CD4-positive, alpha-beta T cell treated with Interleukin-17A for 1 hour (primary cell): Measurements from ENCODE around the gene TRIM23.

Experiments used
- DNase-seq: peaks from one replicate; pipeline ENCODE4 v3.0.0-alpha.2; 2020

Gene TRIM23

DNA sequence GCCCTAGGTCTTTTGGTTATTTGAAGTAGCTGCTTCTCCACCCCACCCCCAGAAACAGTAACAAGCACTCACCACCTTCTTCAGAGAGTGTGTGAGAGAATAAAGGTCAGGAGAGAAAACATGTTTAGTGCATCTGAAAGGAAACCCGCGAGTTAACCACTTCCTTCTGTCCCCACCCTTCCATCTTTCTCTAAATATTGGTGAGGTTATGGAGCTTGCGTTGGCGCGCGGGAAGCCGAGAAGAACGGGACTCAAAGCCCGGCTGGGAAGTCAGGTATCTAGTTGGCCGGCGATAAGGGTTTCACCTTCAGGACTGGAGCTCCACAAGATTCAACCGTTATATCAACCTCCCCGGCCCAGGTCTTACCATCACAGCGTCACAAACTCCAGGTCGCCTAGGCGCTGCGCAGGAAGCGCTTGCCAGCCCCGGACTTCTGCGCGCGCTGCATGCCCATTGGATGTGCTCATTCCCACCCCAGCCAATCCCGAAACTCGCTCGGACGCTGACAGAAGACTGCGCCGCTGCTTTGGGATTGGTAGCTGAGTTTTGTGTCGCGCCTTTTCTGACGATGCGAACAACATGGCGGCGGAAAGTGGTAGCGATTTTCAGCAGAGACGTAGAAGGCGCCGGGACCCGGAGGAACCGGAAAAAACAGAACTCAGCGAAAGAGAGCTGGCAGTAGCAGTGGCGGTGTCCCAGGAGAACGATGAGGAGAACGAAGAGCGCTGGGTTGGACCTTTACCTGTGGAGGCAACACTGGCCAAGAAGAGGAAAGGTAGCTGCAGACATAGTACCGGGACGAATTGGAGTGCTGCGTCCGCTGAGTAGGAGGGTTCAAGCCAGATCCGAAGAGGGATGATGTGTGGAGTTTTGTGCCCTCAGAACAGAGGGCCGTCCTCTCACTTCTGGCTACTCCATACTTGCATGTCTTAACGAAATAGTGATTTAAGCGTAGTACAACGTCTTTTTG, 61.1 kb downstream of the TRIM23 start, which contains the start of the genes CENPK and PPWD1:
CENPK (minus strand) TSS at position 438 of the 971 bp plus-strand sequence. CDS start 8,261 bp downstream, outside the sequence.
PPWD1 (plus strand) TSS at position 566 of the 971 bp plus-strand sequence; CDS start at position 581, 15 bp downstream.
- DNase-seq = peak; percentile 97

GRCh38 chr5:65556718-65557117, 67.4 kb downstream of the TRIM23 start:
- DNase-seq = no peak

DNA sequence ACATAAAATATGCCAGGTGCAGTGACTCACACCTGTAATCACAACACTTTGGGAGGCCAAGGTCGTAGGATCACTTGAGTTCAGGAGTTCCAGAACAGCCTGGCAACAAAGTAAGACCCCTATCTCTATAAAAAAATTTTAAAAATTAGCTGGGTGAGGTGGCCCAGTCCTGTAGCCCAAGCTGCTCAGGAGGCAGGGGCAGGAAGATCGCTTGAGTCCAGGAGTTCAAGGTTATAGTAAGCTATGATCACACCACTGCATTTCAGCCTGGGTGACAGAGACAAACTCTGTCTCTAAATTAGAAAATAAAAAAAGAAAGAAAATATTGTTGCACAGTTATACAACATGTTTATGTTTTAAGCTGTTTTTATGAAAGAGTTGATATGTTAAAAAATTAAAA, 68.0 kb downstream of the TRIM23 start:
- no peak for DNase-seq

GRCh38 chr5:65555287-65555686, 68.8 kb downstream of the TRIM23 start:
- no peak for DNase-seq

- DNase-seq = no peak
Observed at GRCh38 chr5:65553941-65554340, 70.2 kb downstream of the TRIM23 start.

DNA sequence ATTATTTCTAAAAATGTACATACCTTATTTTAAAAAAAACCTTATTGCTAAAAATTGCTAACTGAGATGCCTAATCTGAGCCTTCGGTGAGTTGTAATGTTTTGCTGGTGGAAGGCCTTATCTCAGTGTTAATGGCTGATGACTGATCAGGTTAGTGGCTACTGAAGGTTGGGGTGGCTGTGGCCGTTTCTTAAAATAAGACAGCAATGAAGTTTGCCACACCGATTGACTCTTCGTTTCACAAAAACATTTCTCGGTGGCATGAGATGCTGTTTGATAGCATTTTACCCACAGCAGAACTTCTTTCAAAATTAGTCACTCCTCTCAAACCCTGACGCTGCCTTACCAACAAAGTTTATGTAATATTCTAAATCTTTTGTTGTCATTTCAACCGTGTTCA, 75.9 kb downstream of the TRIM23 start:
- no peak for DNase-seq

DNA sequence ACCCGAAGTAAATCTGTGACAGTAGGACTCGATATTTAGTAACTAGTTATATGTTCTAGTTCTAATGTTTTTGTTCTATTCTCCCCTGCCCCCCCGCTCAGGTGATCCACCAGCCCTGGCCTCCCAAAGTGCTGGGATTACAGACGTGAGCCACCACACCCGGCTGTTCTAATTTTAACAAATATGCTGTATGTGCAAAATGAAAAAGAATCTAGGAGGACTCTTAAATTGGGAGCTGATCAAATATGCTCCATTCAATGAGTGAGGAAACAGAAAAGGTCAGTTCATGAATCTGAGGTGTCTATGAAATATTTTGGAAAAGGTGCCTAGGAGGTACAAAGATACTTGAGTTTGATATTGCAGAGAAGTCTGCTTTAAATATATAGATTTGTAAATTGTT, 78.0 kb downstream of the TRIM23 start:
- no peak for DNase-seq

DNA sequence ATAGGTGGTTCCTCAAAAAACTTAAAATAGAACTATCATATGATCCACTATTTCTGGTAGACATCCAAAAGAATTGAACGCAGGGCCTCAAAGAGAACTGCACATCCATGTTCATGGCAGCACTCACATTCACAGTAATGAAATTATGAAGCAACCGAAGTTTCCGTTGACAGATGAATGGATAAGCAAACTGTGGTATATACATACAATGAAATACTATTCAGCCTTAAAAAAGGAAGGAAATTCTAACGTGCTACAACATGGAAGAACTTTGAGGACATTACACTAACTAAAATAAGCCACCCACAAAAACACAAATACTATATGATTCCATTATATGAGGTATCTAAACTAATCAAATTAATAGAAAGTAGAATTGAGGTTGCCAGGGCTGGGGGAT, 79.7 kb downstream of the TRIM23 start:
- no peak for DNase-seq

DNA sequence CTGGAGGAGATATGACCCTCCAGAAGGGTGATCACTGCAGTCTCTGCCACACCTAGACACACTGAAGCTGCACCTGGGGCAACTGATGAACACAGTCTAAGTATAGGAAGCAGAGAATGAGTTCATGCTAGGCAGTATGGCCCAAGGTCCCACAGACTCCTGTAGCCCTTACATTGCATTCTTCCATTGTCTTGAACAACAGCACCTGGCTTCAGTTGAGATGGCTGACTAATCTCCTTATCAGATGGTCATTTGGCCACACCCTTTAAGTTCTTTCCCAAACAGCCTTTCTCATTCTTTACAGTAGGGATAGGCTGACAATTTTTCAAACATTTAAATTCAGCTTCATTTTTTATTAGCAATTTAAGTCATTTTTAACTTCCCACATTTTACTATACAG, 84.3 kb downstream of the TRIM23 start:
- DNase-seq = no peak
